Measurements from ENCODE around the gene LAMC1. TPM values are rescaled to one million over a fixed set of nuclear protein-coding genes. Genes with fewer than 3 reads are reported as not detected.

The LAMC1 gene
- total and polyA plus RNA-seq, 10 of the 15 experiments (the other 5 are each of a cell fraction or from before 2014, with no cell fraction given), result 4.6 to 51.4 (median 25.6) TPM

DNA sequence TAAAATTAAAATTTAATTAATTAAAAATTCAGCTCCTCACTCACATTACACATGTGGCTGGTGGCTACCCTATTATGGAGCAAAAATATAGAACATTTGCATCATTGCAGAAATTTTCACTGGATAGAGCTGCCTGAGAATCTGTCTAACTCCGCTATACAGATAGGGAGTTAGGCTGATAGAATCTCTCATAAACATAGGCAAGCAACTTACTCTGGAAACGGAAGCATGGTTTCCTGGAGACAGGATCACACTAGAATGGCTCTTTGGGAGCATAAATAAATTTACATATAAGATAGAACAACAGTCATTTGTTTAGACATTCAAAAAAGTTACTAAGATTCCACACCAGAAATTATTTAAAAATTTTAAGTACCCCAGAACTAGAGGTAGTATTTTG lies 150.6 kb downstream of the LAMC1 start (continued):
- TF ChIP-seq, protein P1, sequence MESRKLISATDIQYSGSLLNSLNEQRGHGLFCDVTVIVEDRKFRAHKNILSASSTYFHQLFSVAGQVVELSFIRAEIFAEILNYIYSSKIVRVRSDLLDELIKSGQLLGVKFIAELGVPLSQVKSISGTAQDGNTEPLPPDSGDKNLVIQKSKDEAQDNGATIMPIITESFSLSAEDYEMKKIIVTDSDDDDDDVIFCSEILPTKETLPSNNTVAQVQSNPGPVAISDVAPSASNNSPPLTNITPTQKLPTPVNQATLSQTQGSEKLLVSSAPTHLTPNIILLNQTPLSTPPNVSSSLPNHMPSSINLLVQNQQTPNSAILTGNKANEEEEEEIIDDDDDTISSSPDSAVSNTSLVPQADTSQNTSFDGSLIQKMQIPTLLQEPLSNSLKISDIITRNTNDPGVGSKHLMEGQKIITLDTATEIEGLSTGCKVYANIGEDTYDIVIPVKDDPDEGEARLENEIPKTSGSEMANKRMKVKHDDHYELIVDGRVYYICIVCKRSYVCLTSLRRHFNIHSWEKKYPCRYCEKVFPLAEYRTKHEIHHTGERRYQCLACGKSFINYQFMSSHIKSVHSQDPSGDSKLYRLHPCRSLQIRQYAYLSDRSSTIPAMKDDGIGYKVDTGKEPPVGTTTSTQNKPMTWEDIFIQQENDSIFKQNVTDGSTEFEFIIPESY (IDR thresholded peaks at IDR 0.05), result no peak

DNA sequence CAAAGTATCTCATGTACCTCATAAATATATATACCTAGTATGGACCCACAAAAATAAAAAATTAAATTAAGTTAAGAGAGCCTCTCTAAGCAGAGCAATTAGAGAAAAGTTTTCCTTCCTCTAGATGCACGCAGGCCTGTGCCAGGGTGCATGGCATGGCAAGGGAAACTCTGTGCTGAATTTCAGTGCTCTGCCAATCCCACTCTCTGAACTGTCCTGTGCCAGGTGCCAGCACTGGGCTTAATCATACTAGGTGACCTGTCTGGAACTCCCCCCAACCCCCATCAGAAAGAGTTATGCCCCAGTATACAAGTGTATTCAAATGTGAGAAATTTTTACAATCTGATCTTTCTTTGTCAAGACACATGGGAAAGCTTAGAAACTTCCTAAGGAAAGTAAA lies 152.4 kb downstream of the LAMC1 start:
- BruUV-seq (replicated peaks), result no TSS peak
- Histone ChIP-seq H3K79me2 (ENCODE audit: control insufficient read depth, insufficient read depth, low read length) (no peaks in the 10 kb centered on the region), H3K4me1 (ENCODE audit: control insufficient read depth, insufficient read depth, low read length) (peaks cover 6% of the 10 kb centered on the region), H3K36me3 (ENCODE audit: control insufficient read depth in 2 of 2, insufficient read depth in 2 of 2, low read length in 1 of 2) (no peaks in the 10 kb centered on the region), H3K4me2 (ENCODE audit: control insufficient read depth, insufficient read depth) (no peak overlapping the region), H2AFZ (ENCODE audit: control insufficient read depth, low read depth, low read length) (no peak overlapping the region), H4K20me1 (ENCODE audit: control insufficient read depth, insufficient read depth) (no peaks in the 10 kb centered on the region), H3K4me3 (no peak overlapping the region), H3K9me3 (replicated peaks; ENCODE audit: control insufficient read depth, insufficient read depth, low read length) (no peaks in the 10 kb centered on the region), H3K27me3 (replicated peaks in 1 of 2; ENCODE audit: control insufficient read depth in 2 of 2, insufficient read depth in 2 of 2, low read length in 1 of 2) (no peaks in the 10 kb centered on the region), H3K27ac (ENCODE audit: control insufficient read depth, insufficient read depth) (no peak overlapping the region), H3K9ac (ENCODE audit: control insufficient read depth, insufficient read depth, low read length) (no peak overlapping the region)
- WGBS (ENCODE audit: insufficient coverage, insufficient replicate concordance, low lambda C conversion rate, missing lambda C conversion rate), result 20% methylated on average over 1 of the region's 1 CpG
- in situ Hi-C loops (cut with MboI) (no loop called here), intact Hi-C loops (cut with micrococcal nuclease; ENCODE audit: unreplicated experiment) (no loop called here)
- CTCF ChIA-PET, result no interaction called here
- SMC1A ChIA-PET (ENCODE audit: uncharacterized antibody, unreplicated experiment), result interaction anchor here (0.6 to 6.3 kb wide), 3 partner anchors 15 to 391 kb away, joined by 3 to 33 read pairs (median 4); no protein-coding TSS in a partner anchor
- POLR2A ChIA-PET, result interaction anchor here (0.6 kb wide), 1 partner anchor 8 kb away, joined by 7 read pairs; no protein-coding TSS in a partner anchor
- ATAC-seq, result no peak
- RAD21 ChIA-PET (ENCODE audit: unreplicated experiment), result no interaction called here
- TF ChIP-seq LARP7 (IDR thresholded peaks at IDR 0.05) (no peak), CBFB (IDR thresholded peaks at IDR 0.05; ENCODE audit: low read depth) (no peak), ASH2L (IDR thresholded peaks at IDR 0.05; ENCODE audit: borderline replicate concordance, low read depth) (no peak)
- TF ChIP-seq, protein P2, sequence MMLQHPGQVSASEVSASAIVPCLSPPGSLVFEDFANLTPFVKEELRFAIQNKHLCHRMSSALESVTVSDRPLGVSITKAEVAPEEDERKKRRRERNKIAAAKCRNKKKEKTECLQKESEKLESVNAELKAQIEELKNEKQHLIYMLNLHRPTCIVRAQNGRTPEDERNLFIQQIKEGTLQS (IDR thresholded peaks at IDR 0.05; ENCODE audit: borderline replicate concordance, extremely low read depth, low read depth, low read length), result no peak
- TF ChIP-seq, protein P3, sequence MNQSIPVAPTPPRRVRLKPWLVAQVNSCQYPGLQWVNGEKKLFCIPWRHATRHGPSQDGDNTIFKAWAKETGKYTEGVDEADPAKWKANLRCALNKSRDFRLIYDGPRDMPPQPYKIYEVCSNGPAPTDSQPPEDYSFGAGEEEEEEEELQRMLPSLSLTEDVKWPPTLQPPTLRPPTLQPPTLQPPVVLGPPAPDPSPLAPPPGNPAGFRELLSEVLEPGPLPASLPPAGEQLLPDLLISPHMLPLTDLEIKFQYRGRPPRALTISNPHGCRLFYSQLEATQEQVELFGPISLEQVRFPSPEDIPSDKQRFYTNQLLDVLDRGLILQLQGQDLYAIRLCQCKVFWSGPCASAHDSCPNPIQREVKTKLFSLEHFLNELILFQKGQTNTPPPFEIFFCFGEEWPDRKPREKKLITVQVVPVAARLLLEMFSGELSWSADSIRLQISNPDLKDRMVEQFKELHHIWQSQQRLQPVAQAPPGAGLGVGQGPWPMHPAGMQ (IDR thresholded peaks at IDR 0.05; ENCODE audit: borderline replicate concordance), result no peak
- TF ChIP-seq, protein P4, sequence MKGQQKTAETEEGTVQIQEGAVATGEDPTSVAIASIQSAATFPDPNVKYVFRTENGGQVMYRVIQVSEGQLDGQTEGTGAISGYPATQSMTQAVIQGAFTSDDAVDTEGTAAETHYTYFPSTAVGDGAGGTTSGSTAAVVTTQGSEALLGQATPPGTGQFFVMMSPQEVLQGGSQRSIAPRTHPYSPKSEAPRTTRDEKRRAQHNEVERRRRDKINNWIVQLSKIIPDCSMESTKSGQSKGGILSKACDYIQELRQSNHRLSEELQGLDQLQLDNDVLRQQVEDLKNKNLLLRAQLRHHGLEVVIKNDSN (IDR thresholded peaks at IDR 0.05; ENCODE audit: borderline replicate concordance, extremely low read length, insufficient read depth, low read depth, low read length), result no peak
- no peak for FAIRE-seq
- no peak for DNase-seq (ENCODE audit: low read depth, low spot score)
